Cardiac muscle cell (in vitro differentiated cells and primary cell): ENCODE results near the gene RALGPS1. TPM values are rescaled to one million over a fixed set of nuclear protein-coding genes. Genes with fewer than 3 reads are reported as not detected.

Source experiments
- DNase-seq, 2 donors: peaks; one replicate each; pipeline versions ENCODE4 v3.0.0 to v3.0.0-alpha.2; 2010 to 2017; ENCODE audit warnings: low read depth in 1 of 2, low spot score in 1 of 2
- H3K27ac ChIP-seq: fragments of 200-600 bp; sonication (generic); 2 replicates; pipeline ENCODE4 v1.5.1; 2016
- H3K27me3 ChIP-seq: fragments of 200-600 bp; sonication (generic); 2 replicates; pipeline ENCODE4 v1.6.0; 2016; ENCODE audit warnings: control low read depth
- H3K36me3 ChIP-seq: fragments of 200-600 bp; sonication (generic); 2 replicates; pipeline ENCODE4 v1.5.1; 2016; ENCODE audit warnings: control low read depth
- H3K4me1 ChIP-seq: fragments of 200-600 bp; sonication (generic); 2 replicates; pipeline ENCODE4 v1.8.1; 2017; ENCODE audit warnings: low read depth, mild to moderate bottlenecking, mixed run types
- H3K4me3 ChIP-seq: fragments of 200-600 bp; sonication (generic); 2 replicates; pipeline ENCODE4 v1.5.1; 2016; ENCODE audit warnings: mild to moderate bottlenecking
- H3K9me3 ChIP-seq: fragments of 200-600 bp; sonication (generic); 2 replicates; pipeline ENCODE4 v1.5.1; 2017; ENCODE audit warnings: low read depth, mild to moderate bottlenecking, control low read depth
- CTCF ChIP-seq: IDR thresholded peaks from 2 replicates; pipeline ENCODE4 v1.5.1; 2012; ENCODE audit warnings: low read depth, mild to moderate bottlenecking, low read length
- polyA plus RNA-seq: library from polyadenylated mRNA; unstranded; fragments of >200 nt; fragmentation: Nextera tagmentation; extraction: Ambion mirVana; gene quantifications from 2 replicates; pipeline ENCODE4 v1.2.1, GENCODE V29; 2016
- total RNA-seq: library from RNA; depleted of rRNA; stranded (reverse); fragments of >200 nt; gene quantifications from 2 replicates; pipeline ENCODE4 v1.2.3, GENCODE V29; 2016

The RALGPS1 gene
- total and polyA plus RNA-seq, 2 experiments from 2014 or later = 14.1 to 16.1 TPM

GRCh38 chr9:127162046-127162863, 247.7 kb downstream of the RALGPS1 start:
- no peaks in the 10 kb centered on the region for H3K36me3 ChIP-seq
- no peak for DNase-seq
- no peak for TF ChIP-seq CTCF
- H3K4me3 ChIP-seq = no peak overlapping the region
- no peak overlapping the region for H3K27ac ChIP-seq
- H3K4me1 ChIP-seq = no peaks in the 10 kb centered on the region
- H3K27me3 ChIP-seq = no peaks in the 10 kb centered on the region
- no peaks in the 10 kb centered on the region for H3K9me3 ChIP-seq

- no peak overlapping the region for H3K27ac ChIP-seq
- H3K9me3 ChIP-seq = no peaks in the 10 kb centered on the region
- H3K27me3 ChIP-seq = no peaks in the 10 kb centered on the region
- no peak for TF ChIP-seq CTCF
- H3K4me3 ChIP-seq = no peak overlapping the region
- no peak for DNase-seq
- H3K36me3 ChIP-seq = no peaks in the 10 kb centered on the region
- H3K4me1 ChIP-seq = no peaks in the 10 kb centered on the region
Measured at GRCh38 chr9:127162864-127163365, 248.3 kb downstream of the RALGPS1 start.

GRCh38 chr9:127163409-127163808, 248.8 kb downstream of the RALGPS1 start:
- H3K9me3 ChIP-seq = no peaks in the 10 kb centered on the region
- H3K27ac ChIP-seq = no peak overlapping the region
- no peak for TF ChIP-seq CTCF
- DNase-seq = peak in 1 of 2 donors; percentile 77
- no peak overlapping the region for H3K4me3 ChIP-seq
- no peaks in the 10 kb centered on the region for H3K4me1 ChIP-seq
- no peaks in the 10 kb centered on the region for H3K27me3 ChIP-seq
- H3K36me3 ChIP-seq = no peaks in the 10 kb centered on the region

GRCh38 chr9:127165116-127165515, 250.5 kb downstream of the RALGPS1 start:
- Histone ChIP-seq H3K36me3 (no peaks in the 10 kb centered on the region), H3K9me3 (no peaks in the 10 kb centered on the region), H3K27me3 (no peaks in the 10 kb centered on the region), H3K4me3 (no peak overlapping the region), H3K4me1 (no peaks in the 10 kb centered on the region), H3K27ac (no peak overlapping the region)
- DNase-seq = no peak
- TF ChIP-seq CTCF = no peak

GRCh38 chr9:127166111-127166510, 251.5 kb downstream of the RALGPS1 start:
- Histone ChIP-seq H3K4me1 (no peaks in the 10 kb centered on the region), H3K36me3 (no peaks in the 10 kb centered on the region), H3K9me3 (no peaks in the 10 kb centered on the region), H3K4me3 (no peak overlapping the region), H3K27ac (no peak overlapping the region), H3K27me3 (no peaks in the 10 kb centered on the region)
- TF ChIP-seq CTCF = no peak
- DNase-seq = no peak
